NCI-H1436 treated with DMSO at 0.1 percent for 48 hours (cell line): ENCODE measurements around the gene EML1.
"Not testable (repeated sequence)": the region's sequence is repeated elsewhere in the genome, so short reads cannot be mapped to it uniquely, and the experiment has no call there.

Experiments
- DNase-seq: peaks from one replicate; lab custom pipeline; 2025; lab: John Stamatoyannopoulos, UW

EML1 gene

GRCh38 chr14:99938896-99939295 is 145.7 kb downstream of the EML1 start:
- DNase-seq: no peak

- no peak for DNase-seq
These were observed 146.2 kb downstream of the EML1 start for GRCh38 chr14:99939421-99939820.

- DNase-seq: no peak
These were observed 146.9 kb downstream of the EML1 start for GRCh38 chr14:99940064-99940463.

GRCh38 chr14:99941211-99941610 is 148.0 kb downstream of the EML1 start:
- no peak for DNase-seq

GRCh38 chr14:99943620-99944019 is 150.4 kb downstream of the EML1 start:
- no peak for DNase-seq

- no peak for DNase-seq
These were observed 151.0 kb downstream of the EML1 start for GRCh38 chr14:99944241-99944651.

- no peak for DNase-seq
These were observed 152.8 kb downstream of the EML1 start for GRCh38 chr14:99945732-99946651.

- no peak for DNase-seq
These were observed 153.7 kb downstream of the EML1 start for GRCh38 chr14:99946652-99947489.

- no peak for DNase-seq
These were observed 154.5 kb downstream of the EML1 start for GRCh38 chr14:99947695-99948094.

GRCh38 chr14:99949011-99949732 is 156.0 kb downstream of the EML1 start:
- DNase-seq: not testable (repeated sequence)

GRCh38 chr14:99950181-99950580 is 157.0 kb downstream of the EML1 start:
- no peak for DNase-seq

GRCh38 chr14:99951085-99951484 is 157.9 kb downstream of the EML1 start:
- no peak for DNase-seq

- no peak for DNase-seq
These were observed 158.8 kb downstream of the EML1 start for GRCh38 chr14:99952039-99952438.

GRCh38 chr14:99952453-99952852 is 159.2 kb downstream of the EML1 start:
- DNase-seq: no peak

GRCh38 chr14:99955826-99956455 is 162.7 kb downstream of the EML1 start:
- no peak for DNase-seq

GRCh38 chr14:99958380-99958779 is 165.2 kb downstream of the EML1 start:
- no peak for DNase-seq

GRCh38 chr14:99961826-99962518 is 168.8 kb downstream of the EML1 start:
- no peak for DNase-seq

- DNase-seq: no peak
These were observed 171.8 kb downstream of the EML1 start for GRCh38 chr14:99964979-99965378.

- DNase-seq: no peak
These were observed 173.0 kb downstream of the EML1 start for GRCh38 chr14:99966037-99966835.

GRCh38 chr14:99966912-99967311 is 173.7 kb downstream of the EML1 start:
- DNase-seq: no peak
